Stimulated activated naive CD8-positive, alpha-beta T cell treated with anti-CD3 and anti-CD28 coated beads, Interleukin-15, amount 100 ng/mL, for 72 hours (primary cell): ENCODE data around the gene FOXD4L5.
"Not testable (repeated sequence)": the region's sequence is repeated elsewhere in the genome, so short reads cannot be mapped to it uniquely, and the experiment has no call there.

Experiments
- ATAC-seq: fragments of 150-1000 bp; cut with Tn5 transposase; 2 replicates; pipeline ENCODE4 v1.10.0; 2021; ENCODE audit warnings: mild to moderate bottlenecking, moderate library complexity
- DNase-seq, 2 donors: peaks; one replicate each; pipeline ENCODE4 v3.0.0; 2021 to 2022
- H3K27ac Mint-ChIP-seq, 2 donors: one replicate each; pipeline ENCODE4 v1.8.0; 2022; ENCODE audit warnings: mild to moderate bottlenecking in 2 of 2, mixed read lengths in 2 of 2, moderate library complexity in 2 of 2
- H3K27me3 Mint-ChIP-seq: one replicate; pipeline ENCODE4 v1.8.0; 2022; ENCODE audit warnings: mixed read lengths
- H3K4me1 Mint-ChIP-seq: one replicate; pipeline ENCODE4 v1.8.0; 2022; ENCODE audit warnings: mild to moderate bottlenecking, mixed read lengths
- H3K4me3 Mint-ChIP-seq, 2 donors: one replicate each; pipeline ENCODE4 v1.8.0; 2022; ENCODE audit warnings: mild to moderate bottlenecking in 2 of 2, mixed read lengths in 2 of 2, moderate library complexity in 1 of 2
- H3K9me3 Mint-ChIP-seq, 2 donors: one replicate each; pipeline ENCODE4 v1.8.0; 2022; ENCODE audit warnings: mixed read lengths in 2 of 2

Gene FOXD4L5

DNA sequence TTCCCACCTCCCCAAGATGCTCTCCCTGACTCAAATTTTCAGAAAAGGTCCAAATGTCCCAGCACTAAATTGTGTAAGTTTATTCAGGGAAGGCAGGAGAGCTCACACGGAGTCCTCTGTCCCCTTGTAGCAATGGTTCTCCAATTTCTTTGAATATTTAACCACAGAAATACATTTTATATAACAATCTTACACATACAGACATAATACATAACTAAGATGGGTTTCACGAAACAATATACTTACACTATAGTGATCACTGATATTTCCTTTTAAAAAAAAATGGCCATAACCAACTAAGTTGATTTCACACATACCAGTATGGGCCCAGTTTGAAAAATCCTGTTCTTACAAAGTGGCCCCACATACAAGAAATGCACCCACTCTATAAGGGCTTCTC, at the start of gene FOXD4L5:
Gene FOXD4L5, minus strand, starts transcription at position 101 of the 400 bp plus-strand sequence. CDS start 832 bp downstream, outside the sequence.
- not testable (repeated sequence) for H3K4me3 Mint-ChIP-seq, H3K27me3 Mint-ChIP-seq, H3K9me3 Mint-ChIP-seq, ATAC-seq, H3K27ac Mint-ChIP-seq, DNase-seq, H3K4me1 Mint-ChIP-seq

DNA sequence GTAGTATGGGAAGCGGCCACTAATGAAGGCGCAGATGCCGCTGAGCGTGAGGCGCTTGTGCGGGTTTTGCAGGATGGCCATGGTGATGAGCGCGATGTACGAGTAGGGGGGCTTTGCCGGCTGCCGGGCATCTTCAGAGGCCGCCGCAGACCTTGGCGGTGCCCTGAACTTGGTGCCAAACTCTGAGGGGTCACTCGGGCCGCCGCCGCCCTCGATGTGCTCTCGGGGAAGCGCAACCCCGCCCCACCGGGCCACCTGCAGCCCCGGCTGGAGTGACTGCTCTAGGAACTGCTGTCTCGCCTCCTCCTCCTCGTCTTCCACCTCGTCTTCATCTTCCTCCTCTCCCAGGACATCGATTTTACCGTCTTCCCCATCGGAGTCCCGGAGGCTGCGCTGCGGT, 1.1 kb downstream of the FOXD4L5 start:
- not testable (repeated sequence) for H3K27ac Mint-ChIP-seq, H3K4me3 Mint-ChIP-seq, DNase-seq, H3K9me3 Mint-ChIP-seq, H3K4me1 Mint-ChIP-seq, H3K27me3 Mint-ChIP-seq, ATAC-seq

DNA sequence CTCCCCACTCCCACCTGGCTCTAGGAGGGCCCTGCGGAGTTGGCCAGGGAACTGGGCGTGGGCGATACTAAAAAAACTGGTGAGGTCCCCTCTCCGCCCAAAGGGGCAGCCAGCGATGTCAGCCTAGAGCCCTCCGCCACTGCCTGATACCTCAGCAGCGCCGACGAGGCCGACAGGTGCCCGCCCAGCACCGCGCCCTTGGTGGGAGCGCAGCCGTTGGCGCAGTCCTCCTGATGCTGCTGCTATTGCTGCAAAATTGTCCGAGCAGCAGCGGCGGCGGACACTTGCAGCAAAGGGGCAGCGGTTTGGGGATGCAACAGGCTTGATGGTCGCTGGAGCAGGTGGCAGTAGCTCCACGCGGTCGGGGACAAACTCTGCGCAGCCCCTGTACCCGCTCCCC, 2.0 kb downstream of the FOXD4L5 start:
- not testable (repeated sequence) for H3K27ac Mint-ChIP-seq, H3K4me3 Mint-ChIP-seq, H3K9me3 Mint-ChIP-seq, H3K4me1 Mint-ChIP-seq, H3K27me3 Mint-ChIP-seq, DNase-seq, ATAC-seq
